Hepatocyte (in vitro differentiated cells): ENCODE data around the gene STK40.

Experiments used
- EZH2 ChIP-seq: fragments of 200-600 bp; sonication (generic); IDR thresholded peaks from 2 replicates; pipeline ENCODE4 v1.6.1; 2016; ENCODE audit warnings: antibody characterized with exemption, mild to moderate bottlenecking, borderline replicate concordance
- TF ChIP-seq, protein P1 (sequence below): fragments of 200-600 bp; sonication (generic); IDR thresholded peaks from 2 replicates; pipeline ENCODE4 v1.5.1; 2016; ENCODE audit warnings: antibody characterized with exemption, mild to moderate bottlenecking; ENCODE audit not compliant: poor library complexity

DNA sequence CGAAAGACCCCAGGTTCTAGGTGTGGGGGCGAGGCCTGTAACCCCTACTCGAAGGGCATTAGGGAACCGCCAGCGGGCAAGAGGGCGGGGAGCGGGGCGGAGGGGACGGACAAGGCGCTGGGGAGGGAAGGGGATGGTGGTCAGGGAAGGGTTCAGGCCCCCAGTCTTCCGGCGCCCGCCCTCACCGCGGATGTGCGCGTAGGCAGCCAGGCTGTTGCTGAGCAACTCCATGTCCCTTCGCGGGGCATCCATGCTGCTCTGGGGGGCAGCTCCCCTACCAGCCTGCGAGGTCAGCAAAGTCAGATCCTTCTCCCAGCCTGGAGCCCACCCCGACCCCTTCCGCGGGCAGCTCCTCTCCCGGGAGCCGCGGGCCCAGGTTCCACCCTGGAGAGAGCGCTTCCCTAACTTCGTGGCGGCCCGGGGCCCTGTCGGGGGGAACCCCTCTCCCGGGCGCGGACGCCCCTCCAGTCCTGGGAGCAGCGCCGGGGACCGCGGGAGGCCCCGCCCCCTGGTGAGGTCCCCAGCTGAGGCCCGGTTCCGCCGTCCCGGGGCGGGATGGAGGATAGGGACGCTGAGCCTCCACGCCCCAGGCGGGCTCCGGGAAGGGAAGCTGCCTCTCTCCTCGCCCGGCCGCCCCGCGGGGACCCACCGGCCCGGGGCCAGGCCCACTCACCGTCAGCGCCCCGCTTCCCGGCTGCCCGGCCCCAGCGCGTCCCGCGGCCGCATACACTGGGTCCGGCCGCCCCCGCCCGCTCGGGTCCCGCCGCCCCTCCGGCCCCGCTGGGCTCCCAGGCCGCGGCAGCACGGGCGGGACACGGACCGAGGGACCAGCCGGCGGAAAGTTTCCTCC lies 62.7 kb downstream of the STK40 start:
- TF ChIP-seq, protein P1, sequence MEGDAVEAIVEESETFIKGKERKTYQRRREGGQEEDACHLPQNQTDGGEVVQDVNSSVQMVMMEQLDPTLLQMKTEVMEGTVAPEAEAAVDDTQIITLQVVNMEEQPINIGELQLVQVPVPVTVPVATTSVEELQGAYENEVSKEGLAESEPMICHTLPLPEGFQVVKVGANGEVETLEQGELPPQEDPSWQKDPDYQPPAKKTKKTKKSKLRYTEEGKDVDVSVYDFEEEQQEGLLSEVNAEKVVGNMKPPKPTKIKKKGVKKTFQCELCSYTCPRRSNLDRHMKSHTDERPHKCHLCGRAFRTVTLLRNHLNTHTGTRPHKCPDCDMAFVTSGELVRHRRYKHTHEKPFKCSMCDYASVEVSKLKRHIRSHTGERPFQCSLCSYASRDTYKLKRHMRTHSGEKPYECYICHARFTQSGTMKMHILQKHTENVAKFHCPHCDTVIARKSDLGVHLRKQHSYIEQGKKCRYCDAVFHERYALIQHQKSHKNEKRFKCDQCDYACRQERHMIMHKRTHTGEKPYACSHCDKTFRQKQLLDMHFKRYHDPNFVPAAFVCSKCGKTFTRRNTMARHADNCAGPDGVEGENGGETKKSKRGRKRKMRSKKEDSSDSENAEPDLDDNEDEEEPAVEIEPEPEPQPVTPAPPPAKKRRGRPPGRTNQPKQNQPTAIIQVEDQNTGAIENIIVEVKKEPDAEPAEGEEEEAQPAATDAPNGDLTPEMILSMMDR = no peak
- no peak for TF ChIP-seq EZH2
